Measurements from ENCODE around the gene HECW1.

The HECW1 gene

GRCh38 chr7:43364391-43364790 lies 251.9 kb downstream of the HECW1 start:
- 100% methylated on average over 5 of the region's 7 CpGs for WGBS (ENCODE audit: insufficient coverage)
- POLR2A ChIA-PET, result no interaction called here
- Histone ChIP-seq H3K9me3 (ENCODE audit: control extremely low read depth in 1 of 5, control insufficient read depth in 4 of 5, insufficient read depth in 2 of 5, low read depth in 1 of 5, low read length in 4 of 5) (peaks cover 0 to 3% (median 0%) of the 10 kb centered on the region in 5 experiments), H3K27ac (ENCODE audit: insufficient read depth in 1 of 2, low read depth in 1 of 2, low read length in 2 of 2, poor library complexity in 1 of 2, severe bottlenecking in 2 of 2) (no peak overlapping the region), H3K27me3 (replicated peaks in 2 of 5; ENCODE audit: control insufficient read depth in 4 of 5, insufficient read depth in 5 of 5, low read length in 4 of 5) (peaks cover 0 to 2% (median 0%) of the 10 kb centered on the region in 5 experiments), H3K36me3 (ENCODE audit: control insufficient read depth in 4 of 4, insufficient read depth in 4 of 4, low read length in 3 of 4) (no peaks in the 10 kb centered on the region), H3K4me3 (ENCODE audit: control insufficient read depth in 1 of 7, extremely low read depth in 1 of 7, insufficient read depth in 4 of 7, low read depth in 2 of 7, low read length in 6 of 7) (no peak overlapping the region), H3K4me1 (ENCODE audit: control extremely low read depth in 1 of 4, control insufficient read depth in 4 of 4, insufficient read depth in 4 of 4, low read length in 3 of 4) (no peaks in the 10 kb centered on the region)
- no peak for DNase-seq
- CTCF ChIA-PET, result no interaction called here

GRCh38 chr7:43372676-43373355 lies 260.4 kb downstream of the HECW1 start:
- ChIA-PET POLR2A (no interaction called here), CTCF (no interaction called here)
- no peaks in the 10 kb centered on the region for H3K9me3 ChIP-seq (ENCODE audit: control extremely low read depth in 1 of 5, control insufficient read depth in 4 of 5, insufficient read depth in 2 of 5, low read depth in 1 of 5, low read length in 4 of 5)
- no peaks in the 10 kb centered on the region for H3K36me3 ChIP-seq (ENCODE audit: control insufficient read depth in 4 of 4, insufficient read depth in 4 of 4, low read length in 3 of 4)
- 34% methylated on average over 4 of the region's 6 CpGs for WGBS (ENCODE audit: insufficient coverage)
- H3K4me1 ChIP-seq (ENCODE audit: control extremely low read depth in 1 of 4, control insufficient read depth in 4 of 4, insufficient read depth in 4 of 4, low read length in 3 of 4), result no peaks in the 10 kb centered on the region
- H3K4me3 ChIP-seq (ENCODE audit: control insufficient read depth in 1 of 7, extremely low read depth in 1 of 7, insufficient read depth in 4 of 7, low read depth in 2 of 7, low read length in 6 of 7), result no peak overlapping the region
- H3K27me3 ChIP-seq (replicated peaks in 2 of 5; ENCODE audit: control insufficient read depth in 4 of 5, insufficient read depth in 5 of 5, low read length in 4 of 5), result no peaks in the 10 kb centered on the region
- H3K27ac ChIP-seq (ENCODE audit: insufficient read depth in 1 of 2, low read depth in 1 of 2, low read length in 2 of 2, poor library complexity in 1 of 2, severe bottlenecking in 2 of 2), result no peak overlapping the region
- DNase-seq, result no peak

- ChIA-PET CTCF (no interaction called here), POLR2A (no interaction called here)
- 88% methylated on average over 2 of the region's 4 CpGs for WGBS (ENCODE audit: insufficient coverage)
- Histone ChIP-seq H3K4me3 (ENCODE audit: control insufficient read depth in 1 of 7, extremely low read depth in 1 of 7, insufficient read depth in 4 of 7, low read depth in 2 of 7, low read length in 6 of 7) (no peak overlapping the region), H3K36me3 (ENCODE audit: control insufficient read depth in 4 of 4, insufficient read depth in 4 of 4, low read length in 3 of 4) (no peaks in the 10 kb centered on the region), H3K27me3 (replicated peaks in 2 of 5; ENCODE audit: control insufficient read depth in 4 of 5, insufficient read depth in 5 of 5, low read length in 4 of 5) (peaks cover 0 to 4% (median 0%) of the 10 kb centered on the region in 5 experiments), H3K9me3 (ENCODE audit: control extremely low read depth in 1 of 5, control insufficient read depth in 4 of 5, insufficient read depth in 2 of 5, low read depth in 1 of 5, low read length in 4 of 5) (no peaks in the 10 kb centered on the region), H3K4me1 (ENCODE audit: control extremely low read depth in 1 of 4, control insufficient read depth in 4 of 4, insufficient read depth in 4 of 4, low read length in 3 of 4) (no peaks in the 10 kb centered on the region), H3K27ac (ENCODE audit: insufficient read depth in 1 of 2, low read depth in 1 of 2, low read length in 2 of 2, poor library complexity in 1 of 2, severe bottlenecking in 2 of 2) (no peak overlapping the region)
- no peak for DNase-seq
Measured at GRCh38 chr7:43377196-43377960, 264.9 kb downstream of the HECW1 start.

GRCh38 chr7:43379210-43379609 lies 266.8 kb downstream of the HECW1 start:
- Histone ChIP-seq H3K4me1 (ENCODE audit: control extremely low read depth in 1 of 4, control insufficient read depth in 4 of 4, insufficient read depth in 4 of 4, low read length in 3 of 4) (no peaks in the 10 kb centered on the region), H3K27ac (ENCODE audit: insufficient read depth in 1 of 2, low read depth in 1 of 2, low read length in 2 of 2, poor library complexity in 1 of 2, severe bottlenecking in 2 of 2) (no peak overlapping the region), H3K4me3 (ENCODE audit: control insufficient read depth in 1 of 7, extremely low read depth in 1 of 7, insufficient read depth in 4 of 7, low read depth in 2 of 7, low read length in 6 of 7) (no peak overlapping the region), H3K36me3 (ENCODE audit: control insufficient read depth in 4 of 4, insufficient read depth in 4 of 4, low read length in 3 of 4) (no peaks in the 10 kb centered on the region), H3K9me3 (ENCODE audit: control extremely low read depth in 1 of 5, control insufficient read depth in 4 of 5, insufficient read depth in 2 of 5, low read depth in 1 of 5, low read length in 4 of 5) (peaks cover 0 to 2% (median 0%) of the 10 kb centered on the region in 5 experiments), H3K27me3 (replicated peaks in 2 of 5; ENCODE audit: control insufficient read depth in 4 of 5, insufficient read depth in 5 of 5, low read length in 4 of 5) (peaks cover 0 to 4% (median 0%) of the 10 kb centered on the region in 5 experiments)
- CTCF ChIA-PET, result no interaction called here
- DNase-seq, result no peak
- WGBS (ENCODE audit: insufficient coverage), result 100% methylated on average over 2 of the region's 2 CpGs
- POLR2A ChIA-PET, result no interaction called here

GRCh38 chr7:43384616-43385308 lies 272.3 kb downstream of the HECW1 start:
- Histone ChIP-seq H3K4me3 (ENCODE audit: control insufficient read depth in 1 of 7, extremely low read depth in 1 of 7, insufficient read depth in 4 of 7, low read depth in 2 of 7, low read length in 6 of 7) (no peak overlapping the region), H3K27me3 (replicated peaks in 2 of 5; ENCODE audit: control insufficient read depth in 4 of 5, insufficient read depth in 5 of 5, low read length in 4 of 5) (peaks cover 0 to 3% (median 0%) of the 10 kb centered on the region in 5 experiments), H3K27ac (ENCODE audit: insufficient read depth in 1 of 2, low read depth in 1 of 2, low read length in 2 of 2, poor library complexity in 1 of 2, severe bottlenecking in 2 of 2) (no peak overlapping the region), H3K9me3 (ENCODE audit: control extremely low read depth in 1 of 5, control insufficient read depth in 4 of 5, insufficient read depth in 2 of 5, low read depth in 1 of 5, low read length in 4 of 5) (peaks cover 1 to 20% (median 7%) of the 10 kb centered on the region in 5 experiments), H3K4me1 (ENCODE audit: control extremely low read depth in 1 of 4, control insufficient read depth in 4 of 4, insufficient read depth in 4 of 4, low read length in 3 of 4) (peaks cover 0 to 2% (median 0%) of the 10 kb centered on the region in 4 experiments), H3K36me3 (ENCODE audit: control insufficient read depth in 4 of 4, insufficient read depth in 4 of 4, low read length in 3 of 4) (no peaks in the 10 kb centered on the region)
- DNase-seq, result no peak
- 93% methylated on average over 5 of the region's 8 CpGs for WGBS (ENCODE audit: insufficient coverage)
- ChIA-PET POLR2A (no interaction called here), CTCF (no interaction called here)

- H3K27me3 ChIP-seq (replicated peaks in 2 of 5; ENCODE audit: control insufficient read depth in 4 of 5, insufficient read depth in 5 of 5, low read length in 4 of 5), result peaks cover 0 to 3% (median 0%) of the 10 kb centered on the region in 5 experiments
- no peak overlapping the region for H3K27ac ChIP-seq (ENCODE audit: insufficient read depth in 1 of 2, low read depth in 1 of 2, low read length in 2 of 2, poor library complexity in 1 of 2, severe bottlenecking in 2 of 2)
- ChIA-PET POLR2A (no interaction called here), CTCF (no interaction called here)
- WGBS (ENCODE audit: insufficient coverage), result 100% methylated on average over 1 of the region's 2 CpGs
- no peaks in the 10 kb centered on the region for H3K36me3 ChIP-seq (ENCODE audit: control insufficient read depth in 4 of 4, insufficient read depth in 4 of 4, low read length in 3 of 4)
- no peak overlapping the region for H3K4me3 ChIP-seq (ENCODE audit: control insufficient read depth in 1 of 7, extremely low read depth in 1 of 7, insufficient read depth in 4 of 7, low read depth in 2 of 7, low read length in 6 of 7)
- H3K9me3 ChIP-seq (ENCODE audit: control extremely low read depth in 1 of 5, control insufficient read depth in 4 of 5, insufficient read depth in 2 of 5, low read depth in 1 of 5, low read length in 4 of 5), result peaks cover 1 to 20% (median 7%) of the 10 kb centered on the region in 5 experiments
- H3K4me1 ChIP-seq (ENCODE audit: control extremely low read depth in 1 of 4, control insufficient read depth in 4 of 4, insufficient read depth in 4 of 4, low read length in 3 of 4), result peaks cover 0 to 2% (median 0%) of the 10 kb centered on the region in 4 experiments
- no peak for DNase-seq
Measured at GRCh38 chr7:43385309-43385680, 272.8 kb downstream of the HECW1 start.

- WGBS (ENCODE audit: insufficient coverage), result 6% methylated on average over 2 of the region's 2 CpGs
- Histone ChIP-seq H3K27me3 (replicated peaks in 2 of 5; ENCODE audit: control insufficient read depth in 4 of 5, insufficient read depth in 5 of 5, low read length in 4 of 5) (peaks cover 0 to 3% (median 0%) of the 10 kb centered on the region in 5 experiments), H3K27ac (ENCODE audit: insufficient read depth in 1 of 2, low read depth in 1 of 2, low read length in 2 of 2, poor library complexity in 1 of 2, severe bottlenecking in 2 of 2) (no peak overlapping the region), H3K36me3 (ENCODE audit: control insufficient read depth in 4 of 4, insufficient read depth in 4 of 4, low read length in 3 of 4) (no peaks in the 10 kb centered on the region), H3K9me3 (ENCODE audit: control extremely low read depth in 1 of 5, control insufficient read depth in 4 of 5, insufficient read depth in 2 of 5, low read depth in 1 of 5, low read length in 4 of 5) (peaks cover 1 to 20% (median 7%) of the 10 kb centered on the region in 5 experiments), H3K4me3 (ENCODE audit: control insufficient read depth in 1 of 7, extremely low read depth in 1 of 7, insufficient read depth in 4 of 7, low read depth in 2 of 7, low read length in 6 of 7) (no peak overlapping the region), H3K4me1 (ENCODE audit: control extremely low read depth in 1 of 4, control insufficient read depth in 4 of 4, insufficient read depth in 4 of 4, low read length in 3 of 4) (peaks cover 0 to 2% (median 0%) of the 10 kb centered on the region in 4 experiments)
- POLR2A ChIA-PET, result no interaction called here
- CTCF ChIA-PET, result no interaction called here
- peak; percentile 3 to 29 (median 6) for DNase-seq
Measured at GRCh38 chr7:43385856-43386255, 273.4 kb downstream of the HECW1 start.

Data from common myeloid progenitor, CD34-positive (primary cell).